Nucleus accumbens (tissue), 56 donors: ENCODE results near the gene GSE1.

Source experiments
- DNase-seq, 56 donors: peaks; one replicate each; lab custom pipeline; 2025; lab: John Stamatoyannopoulos, UW

GSE1 gene

DNA sequence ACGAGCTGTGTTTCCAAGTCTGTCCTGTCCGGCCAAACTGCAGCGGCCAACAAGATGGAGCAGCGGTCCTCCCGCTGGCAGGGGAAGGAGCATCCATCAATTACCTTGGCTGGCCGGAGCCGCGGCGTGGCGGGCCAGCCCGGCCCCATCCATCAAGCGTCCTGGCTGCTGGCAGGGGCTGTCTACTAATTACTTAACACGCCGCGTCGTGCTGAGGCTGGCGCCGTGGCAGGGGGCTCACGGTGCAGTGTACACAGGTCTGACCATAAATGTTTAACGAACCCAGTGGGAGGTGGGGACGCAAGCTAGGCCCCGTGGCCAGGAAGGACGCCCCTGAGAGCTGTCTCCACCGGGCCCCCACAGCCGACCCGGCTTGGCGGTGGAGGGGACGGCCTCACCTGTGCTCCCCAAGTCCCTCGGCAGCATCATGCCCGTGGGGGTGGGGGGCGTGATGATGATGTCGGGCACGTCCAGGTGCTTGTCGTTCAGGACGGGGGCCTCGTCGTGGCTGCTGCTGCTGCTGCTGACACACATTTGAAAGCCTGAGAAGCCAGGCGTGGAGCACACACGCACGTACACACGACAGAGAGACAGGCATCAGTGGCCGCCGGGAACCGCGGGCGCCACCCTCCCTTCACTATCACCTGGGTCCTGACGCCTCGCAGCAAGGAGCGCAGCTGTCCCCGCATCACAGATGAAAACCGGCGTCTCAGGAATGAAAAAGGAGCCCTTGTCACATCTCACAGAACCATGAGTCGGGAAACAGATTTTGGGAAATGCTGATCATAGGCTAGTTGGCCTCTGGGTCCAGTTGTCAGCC, 96.9 kb downstream of the GSE1 start:
- DNase-seq, result no peak

DNA sequence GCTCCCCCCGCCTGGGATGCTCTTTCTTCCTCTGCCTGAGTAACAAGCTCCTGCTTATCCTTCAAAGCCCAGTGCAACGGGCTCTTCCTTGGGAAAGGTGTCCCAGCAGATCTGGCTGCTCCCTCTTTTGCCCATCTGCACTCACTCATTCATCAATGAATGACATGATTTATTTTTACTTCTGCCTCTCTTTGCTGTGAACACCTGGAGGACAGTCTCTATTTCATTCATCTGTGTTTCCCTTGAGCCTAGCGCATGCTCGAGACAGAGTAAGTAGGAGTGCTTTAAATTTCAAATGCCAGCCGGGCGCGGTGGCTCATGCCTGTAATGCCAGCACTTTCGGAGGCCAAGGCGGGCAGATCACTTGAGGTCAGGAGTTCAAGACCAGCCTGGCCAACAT, 97.6 kb downstream of the GSE1 start:
- no peak for DNase-seq

DNA sequence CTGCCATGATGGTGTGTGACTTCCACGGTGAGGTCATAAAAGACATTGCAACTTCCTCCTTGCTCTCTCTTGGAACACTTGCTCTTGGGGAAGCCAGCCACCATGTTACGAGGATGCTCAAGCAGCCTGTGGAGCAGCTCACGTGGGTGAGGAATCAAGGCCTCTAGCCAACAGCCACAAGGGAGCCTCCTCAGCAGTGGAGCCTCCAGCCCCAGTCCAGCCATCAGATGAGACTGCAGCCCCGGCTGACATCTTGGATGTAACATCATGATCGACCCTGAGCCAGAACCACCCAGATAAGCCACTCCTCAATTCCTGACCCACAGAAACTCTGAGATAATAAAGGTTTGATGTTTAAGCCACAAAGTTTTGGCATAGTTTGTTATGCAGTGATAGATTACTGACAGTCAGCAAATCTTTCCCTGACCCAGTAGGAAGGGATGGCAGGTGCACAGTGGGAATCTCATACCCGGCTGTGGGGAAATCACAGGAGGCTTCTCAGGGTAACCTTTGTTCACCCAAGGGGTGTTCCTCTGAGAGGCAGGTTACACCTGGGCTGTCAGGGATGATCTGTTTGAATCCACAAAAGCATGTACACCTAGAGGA, 99.0 kb downstream of the GSE1 start:
- DNase-seq, result no peak

DNA sequence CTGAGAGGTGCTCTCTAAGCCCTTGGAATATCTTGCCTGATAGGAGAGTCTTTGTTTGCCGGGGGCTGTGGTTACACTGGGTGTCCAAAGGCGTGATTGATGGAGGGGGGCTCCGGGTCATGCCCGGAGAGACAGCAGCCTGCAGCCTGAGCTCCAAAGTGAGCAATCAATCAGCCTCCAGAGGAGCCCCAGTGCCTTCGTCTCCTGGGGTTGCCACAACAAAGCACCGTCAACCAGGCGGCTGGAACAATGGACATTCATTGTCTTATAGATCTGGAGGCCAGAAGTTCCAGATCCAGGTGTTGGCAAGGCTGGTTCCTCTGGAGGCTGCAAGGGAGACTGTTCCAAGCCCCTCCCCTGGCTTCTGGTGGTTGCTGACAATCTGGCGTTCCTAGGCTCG, 99.7 kb downstream of the GSE1 start:
- no peak for DNase-seq

DNA sequence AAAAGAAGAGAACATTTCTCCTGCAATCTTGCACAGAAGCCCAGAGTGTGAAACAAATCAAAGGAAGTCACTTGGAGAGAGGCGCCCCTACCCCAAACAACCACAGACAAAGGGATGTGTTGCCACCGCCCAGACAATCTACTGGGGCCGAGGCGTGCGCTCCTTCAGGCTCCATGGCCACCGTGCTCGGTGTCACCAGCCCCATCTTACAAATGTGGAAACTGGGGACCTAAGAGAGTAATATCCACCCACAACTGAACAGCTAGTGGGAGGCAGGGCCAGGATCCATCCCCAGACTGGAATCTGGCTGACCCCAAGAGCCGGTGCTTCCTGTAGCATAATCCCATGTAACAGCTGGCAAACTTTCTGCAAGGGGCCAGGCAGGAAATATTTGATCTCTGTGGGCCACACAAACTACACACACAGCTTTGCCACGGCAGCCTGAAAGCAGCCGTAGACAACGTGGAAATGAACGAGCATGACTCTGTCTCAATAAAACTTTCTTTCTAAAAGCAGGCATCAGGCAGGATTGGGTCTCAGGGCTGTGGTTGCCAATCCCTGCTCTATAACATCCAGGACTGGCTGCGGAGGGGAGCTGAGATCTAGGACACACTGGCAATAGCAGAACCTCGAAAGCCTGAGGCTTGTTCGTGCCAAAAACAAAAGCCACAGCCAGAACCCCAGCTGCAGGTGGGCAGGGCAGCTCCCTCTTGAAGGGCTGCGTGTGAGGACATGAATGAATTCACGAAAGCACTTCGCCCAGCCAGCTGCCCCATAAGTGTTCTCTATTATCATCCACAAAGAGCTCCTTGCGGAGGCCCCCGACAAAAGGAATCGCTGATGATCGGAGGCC, 102.3 kb downstream of the GSE1 start:
- peak in 2 of 56 donors; percentile 6 to 11 for DNase-seq

DNA sequence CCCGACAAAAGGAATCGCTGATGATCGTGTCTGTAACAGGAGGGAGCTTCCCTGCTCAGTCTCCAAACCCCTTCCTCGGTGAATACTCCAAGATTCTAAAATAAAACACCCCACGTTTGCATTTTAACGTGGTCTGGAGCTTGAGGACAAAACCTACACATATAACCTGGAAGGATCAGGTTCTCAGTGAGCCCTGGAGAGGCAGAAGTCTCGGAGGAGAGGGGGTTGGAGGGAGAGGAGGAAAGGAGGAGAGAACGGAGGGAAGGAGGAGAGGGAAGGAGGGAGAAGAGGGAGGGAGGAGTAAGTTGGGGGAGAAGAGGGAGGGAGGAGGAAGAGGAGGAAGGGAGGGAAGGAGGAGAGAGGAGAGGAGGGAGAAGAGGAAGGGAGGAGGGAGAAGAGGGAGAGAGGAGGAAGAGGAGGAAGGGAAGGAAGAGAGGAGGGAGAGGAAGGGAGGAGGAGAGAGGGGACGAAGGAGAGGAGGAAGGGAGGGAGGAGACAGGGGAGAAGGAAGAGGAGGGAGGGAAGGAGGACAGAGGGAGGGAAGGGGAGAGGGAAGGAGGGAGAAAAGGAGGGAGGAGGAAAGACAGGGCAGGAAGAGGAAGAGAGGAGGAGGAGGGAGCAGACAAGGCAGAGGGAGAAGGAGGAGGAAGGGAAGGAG, 103.0 kb downstream of the GSE1 start:
- DNase-seq, result no peak

DNA sequence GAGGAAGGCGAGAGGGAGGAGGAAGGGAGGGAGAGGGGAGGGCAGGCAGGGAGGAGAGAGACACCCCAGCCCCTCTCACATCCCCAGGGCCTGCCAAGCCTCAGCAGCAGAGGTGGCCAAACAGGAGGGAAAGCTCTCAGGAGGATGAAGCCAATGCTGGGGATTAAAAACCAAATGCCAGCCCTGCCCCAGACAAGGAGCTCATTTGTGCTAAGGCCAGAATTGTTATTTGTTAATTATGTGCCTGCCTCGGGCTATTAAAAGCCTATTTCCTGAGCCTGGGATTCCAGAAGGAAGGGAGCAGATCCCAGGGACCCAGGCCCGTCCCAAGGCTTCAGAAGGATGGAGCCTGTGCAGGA, 103.5 kb downstream of the GSE1 start:
- DNase-seq, result peak in 14 of 56 donors; percentile 3 to 41 (median 20)

DNA sequence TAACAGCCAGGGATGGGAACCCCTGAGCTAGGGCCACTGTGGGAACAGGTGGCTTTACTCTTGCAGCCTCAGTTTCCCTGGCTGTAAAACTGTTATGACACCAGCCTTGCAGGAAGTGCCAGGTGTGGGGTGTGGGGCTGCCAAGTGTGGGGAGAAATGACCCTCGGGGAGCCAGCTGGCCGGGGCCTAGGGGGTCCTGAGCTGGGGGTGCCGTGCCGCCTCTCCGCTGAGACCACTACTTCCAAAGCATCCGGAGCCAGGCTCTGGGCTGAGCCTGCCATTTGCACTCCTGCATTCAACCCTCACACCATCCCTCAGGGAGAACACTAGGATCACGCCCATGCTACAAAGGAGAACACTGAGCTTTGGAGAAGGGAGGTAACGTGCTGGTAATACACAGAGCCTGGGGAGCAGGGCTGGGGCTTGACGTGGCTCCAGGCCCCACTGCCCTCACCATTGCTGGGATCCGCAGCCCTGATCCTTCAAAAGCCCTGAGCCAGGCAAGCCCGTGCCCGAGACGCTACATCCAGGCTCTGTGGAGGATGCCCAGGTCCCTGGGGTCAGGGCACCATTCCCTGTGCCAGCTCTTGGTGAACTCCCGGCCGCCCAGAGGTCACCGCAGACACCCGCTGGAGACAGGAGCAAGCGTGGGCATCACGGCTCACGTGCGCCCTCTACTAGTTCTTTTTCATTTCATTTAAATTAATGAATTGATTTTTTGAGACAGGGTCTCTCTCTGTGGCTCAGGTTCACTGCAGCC, 104.5 kb downstream of the GSE1 start:
- DNase-seq, result peak in 46 of 56 donors; percentile 2 to 78 (median 30)

DNA sequence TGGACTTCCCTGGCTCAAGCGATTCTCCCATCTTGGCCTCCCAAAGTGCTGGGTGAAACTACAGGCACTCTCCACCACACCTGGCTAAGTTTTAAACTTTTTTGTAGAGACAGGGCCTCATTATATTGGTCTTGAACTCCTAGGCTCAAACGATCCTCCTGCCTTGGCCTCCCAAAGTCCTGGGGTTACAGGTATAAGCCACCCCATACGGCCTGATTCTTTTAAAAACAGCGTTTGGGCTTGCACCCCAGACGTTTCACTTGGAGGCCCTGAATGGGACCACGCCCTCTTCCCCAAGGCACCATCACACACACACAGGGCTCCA, 105.0 kb downstream of the GSE1 start:
- DNase-seq, result no peak

DNA sequence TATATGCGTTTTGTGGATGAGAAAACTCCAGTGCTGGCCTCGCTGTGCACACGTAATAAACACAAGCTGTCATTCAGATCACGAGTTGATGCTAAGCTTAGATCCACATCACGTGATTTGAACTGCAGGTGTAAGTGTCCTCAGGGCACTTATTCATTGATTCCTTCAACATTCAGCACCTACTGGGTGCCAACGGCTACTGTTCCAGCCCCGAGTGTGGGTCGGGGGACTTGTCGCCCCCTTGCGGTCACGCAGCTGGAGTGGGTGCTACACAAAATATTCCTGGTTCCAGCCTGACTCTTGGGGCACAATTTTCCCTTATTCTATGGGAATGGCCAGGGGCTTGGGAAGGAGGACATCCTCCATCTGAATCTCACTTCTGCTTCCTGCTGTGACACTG, 105.6 kb downstream of the GSE1 start:
- DNase-seq, result no peak

DNA sequence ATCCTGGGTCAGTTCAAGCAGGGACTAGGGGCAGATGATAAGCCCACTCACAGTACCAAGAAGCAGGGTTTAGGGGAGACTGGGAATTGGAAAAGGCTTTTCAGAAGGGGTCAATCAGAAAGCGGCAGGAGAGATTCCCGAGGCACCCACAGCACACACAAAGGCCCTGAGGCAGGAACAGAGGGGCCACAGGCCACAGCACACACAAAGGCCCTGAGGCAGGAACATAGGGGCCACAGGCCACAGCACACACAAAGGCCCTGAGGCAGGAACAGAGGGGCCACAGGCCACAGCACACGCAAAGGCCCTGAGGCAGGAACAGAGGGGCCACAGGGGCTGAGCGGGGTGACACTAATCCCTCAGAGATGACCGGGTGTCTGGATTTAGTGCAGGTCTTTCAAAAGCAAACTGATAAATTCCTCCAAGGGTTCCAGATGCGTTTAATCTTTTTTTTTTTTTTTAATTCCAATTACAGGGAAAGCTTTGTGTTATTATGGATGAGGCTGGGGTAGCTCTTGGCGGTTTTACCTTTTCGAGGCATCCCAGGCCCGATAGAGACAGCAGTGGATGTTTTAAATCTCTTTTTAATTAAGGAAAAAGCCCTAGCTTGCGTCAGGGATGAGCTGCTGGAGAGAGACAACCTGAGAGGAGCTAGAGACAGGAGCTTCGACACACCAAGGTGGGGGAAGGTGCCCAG, 106.6 kb downstream of the GSE1 start:
- DNase-seq, result no peak

DNA sequence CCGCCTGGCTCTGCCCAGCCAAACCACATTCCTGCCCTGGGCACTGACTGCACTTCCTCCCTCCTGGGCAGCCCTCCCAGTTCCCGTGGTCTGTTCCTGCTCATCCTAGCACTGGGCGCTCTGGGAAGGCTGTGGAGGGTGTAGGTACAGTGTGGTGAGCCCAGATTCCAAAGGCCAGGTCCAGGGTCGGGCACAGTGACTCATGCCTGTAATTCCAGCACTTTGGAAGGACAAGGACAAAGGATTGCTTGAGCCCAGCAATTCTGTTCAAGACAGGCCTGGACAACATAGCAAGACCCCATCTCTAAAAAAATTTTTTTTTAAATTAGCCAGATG, 107.1 kb downstream of the GSE1 start:
- DNase-seq, result no peak

DNA sequence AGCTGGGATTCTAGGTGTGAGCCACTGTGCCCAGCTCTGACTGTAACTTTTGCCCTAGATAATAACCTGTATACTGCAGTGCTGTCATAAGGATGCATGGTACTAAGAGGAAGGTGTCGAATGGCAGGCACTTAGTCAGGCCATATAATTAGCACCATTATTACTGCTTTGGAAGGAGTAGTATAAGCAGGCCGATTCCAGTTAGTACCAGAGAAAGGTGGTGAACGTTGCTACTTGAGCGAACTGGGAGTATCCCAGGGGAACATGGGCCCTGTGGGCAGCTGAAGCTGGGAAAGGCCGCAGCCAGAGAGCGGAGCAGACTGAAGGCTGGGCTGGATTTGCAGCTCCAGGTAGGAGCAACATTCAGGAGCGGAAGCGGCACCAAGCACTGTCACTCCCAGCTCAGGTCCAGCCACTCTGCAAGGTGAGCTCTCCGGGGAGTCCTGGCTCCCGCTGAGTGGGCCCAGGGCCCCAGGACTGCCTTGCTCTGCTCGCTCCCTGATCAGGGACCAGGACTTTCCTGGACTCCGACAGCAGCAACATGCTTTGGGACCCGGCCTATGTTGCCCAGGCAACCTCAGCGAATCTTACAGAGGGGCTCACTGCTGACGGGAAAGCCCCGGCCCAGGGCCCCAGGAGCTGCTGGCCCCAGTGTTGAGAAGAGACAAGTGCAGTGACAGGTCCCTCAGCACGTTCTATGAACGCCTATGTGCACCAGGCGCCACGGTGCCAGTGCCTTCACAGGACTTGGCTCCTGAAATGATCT, 109.2 kb downstream of the GSE1 start:
- peak in 7 of 56 donors; percentile 4 to 39 (median 17) for DNase-seq

DNA sequence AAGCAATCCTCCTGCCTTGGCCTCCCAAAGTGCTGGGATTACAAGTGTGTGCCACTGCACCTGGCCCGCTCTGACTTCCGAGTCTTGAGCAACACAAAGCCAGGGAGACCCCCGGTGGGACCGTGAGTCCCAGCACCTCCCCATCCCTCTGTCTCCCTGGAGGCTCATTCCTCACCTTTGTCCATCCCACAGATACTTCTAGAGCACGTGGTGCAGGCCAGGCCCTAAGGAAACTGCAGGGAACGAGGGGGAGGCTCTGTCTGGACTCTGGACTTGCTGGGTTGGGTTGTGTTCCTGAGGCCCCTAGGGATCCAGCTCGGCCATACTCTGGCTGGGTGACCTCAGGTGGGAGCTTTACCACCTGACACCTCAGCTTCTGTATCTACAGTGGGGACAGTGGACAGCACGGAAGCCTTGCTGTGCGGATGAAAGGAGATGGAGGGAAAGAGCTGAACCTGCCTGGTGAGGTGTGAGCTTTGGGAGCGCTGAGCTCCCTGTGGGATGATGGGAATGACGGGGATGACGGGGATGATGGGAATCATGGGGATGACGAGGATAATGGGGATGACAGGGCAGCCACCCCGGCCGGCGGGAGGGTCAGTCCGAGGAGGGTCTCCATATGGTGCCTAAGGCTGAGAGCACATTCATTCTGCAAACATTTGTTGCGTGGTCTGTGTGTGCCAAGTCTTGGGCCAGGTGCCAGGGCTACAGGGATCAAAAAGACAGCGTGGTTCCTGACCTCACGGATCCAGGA, 111.2 kb downstream of the GSE1 start:
- no peak for DNase-seq

DNA sequence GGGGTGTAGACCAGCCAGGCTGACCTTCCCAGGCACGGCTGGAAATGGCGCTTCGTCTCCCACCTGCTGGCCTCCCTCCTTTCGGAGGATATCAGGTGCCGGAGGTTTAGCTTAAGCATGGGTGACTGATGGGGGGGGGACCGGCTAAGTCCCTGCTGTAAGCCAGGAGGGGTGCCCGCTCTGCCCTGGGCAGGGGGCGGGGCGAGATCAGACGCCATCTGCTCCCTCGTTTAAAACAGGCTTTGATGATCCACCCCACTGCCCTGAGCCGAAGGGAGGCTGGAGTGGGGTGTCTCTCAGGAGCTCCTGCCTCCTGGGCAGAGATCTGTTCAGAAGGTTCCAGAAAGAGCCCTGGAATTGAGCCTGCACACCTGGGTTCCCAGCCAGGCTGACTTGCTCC, 111.8 kb downstream of the GSE1 start:
- DNase-seq, result no peak
